ENCODE results near the gene OCLN.
"Not testable (repeated sequence)": the region's sequence is repeated elsewhere in the genome, so short reads cannot be mapped to it uniquely, and the experiment has no call there.

The OCLN gene

GRCh38 chr5:69502767-69503488 is 10.3 kb downstream of the OCLN start:
- Histone ChIP-seq H3K9me3 (ENCODE audit: control insufficient read depth in 5 of 5, low read length in 5 of 5) (no peaks in the 10 kb centered on the region), H3K4me3 (ENCODE audit: low read depth in 1 of 5, low read length in 5 of 5) (no peak overlapping the region), H3K4me1 (ENCODE audit: control insufficient read depth in 5 of 5, insufficient read depth in 5 of 5, low read length in 5 of 5) (no peaks in the 10 kb centered on the region), H3K9ac (ENCODE audit: low read length in 5 of 5) (no peak overlapping the region), H3K36me3 (ENCODE audit: control insufficient read depth in 5 of 5, insufficient read depth in 5 of 5, low read length in 5 of 5) (no peaks in the 10 kb centered on the region), H3K27me3 (ENCODE audit: control insufficient read depth in 5 of 5, insufficient read depth in 4 of 5, low read length in 5 of 5) (peaks cover 0 to 7% (median 3%) of the 10 kb centered on the region in 5 donors), H3K27ac (ENCODE audit: low read depth, low read length) (no peak overlapping the region)

GRCh38 chr5:69504036-69504435 is 11.4 kb downstream of the OCLN start:
- no peaks in the 10 kb centered on the region for H3K4me1 ChIP-seq (ENCODE audit: control insufficient read depth in 5 of 5, insufficient read depth in 5 of 5, low read length in 5 of 5)
- no peak overlapping the region for H3K4me3 ChIP-seq (ENCODE audit: low read depth in 1 of 5, low read length in 5 of 5)
- H3K27ac ChIP-seq (ENCODE audit: low read depth, low read length): no peak overlapping the region
- H3K9ac ChIP-seq (ENCODE audit: low read length in 5 of 5): no peak overlapping the region
- H3K27me3 ChIP-seq (ENCODE audit: control insufficient read depth in 5 of 5, insufficient read depth in 4 of 5, low read length in 5 of 5): peaks cover 0 to 7% (median 3%) of the 10 kb centered on the region in 5 donors
- no peaks in the 10 kb centered on the region for H3K36me3 ChIP-seq (ENCODE audit: control insufficient read depth in 5 of 5, insufficient read depth in 5 of 5, low read length in 5 of 5)
- H3K9me3 ChIP-seq (ENCODE audit: control insufficient read depth in 5 of 5, low read length in 5 of 5): no peaks in the 10 kb centered on the region

DNA sequence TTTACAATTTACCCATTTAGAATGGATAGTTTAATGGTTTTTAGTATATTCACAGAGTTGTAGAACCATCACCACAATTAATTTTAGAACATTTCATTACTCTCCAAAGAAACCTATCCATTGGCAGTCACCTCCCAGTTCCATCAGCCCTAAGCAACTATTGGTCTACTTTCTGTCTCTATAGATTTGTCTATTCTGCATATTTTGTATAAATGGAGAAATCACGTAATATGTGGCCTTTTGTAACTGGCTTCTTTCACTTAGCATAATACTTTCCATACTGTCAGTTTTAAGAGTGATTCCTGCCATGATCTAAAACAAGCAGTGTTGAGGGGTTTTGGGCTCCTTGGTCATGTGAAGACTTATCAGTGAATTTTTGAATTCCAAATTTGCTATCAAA is 12.7 kb downstream of the OCLN start:
- Histone ChIP-seq H3K36me3 (ENCODE audit: control insufficient read depth in 5 of 5, insufficient read depth in 5 of 5, low read length in 5 of 5) (no peaks in the 10 kb centered on the region), H3K27ac (ENCODE audit: low read depth, low read length) (no peak overlapping the region), H3K9me3 (ENCODE audit: control insufficient read depth in 5 of 5, low read length in 5 of 5) (no peaks in the 10 kb centered on the region), H3K4me3 (ENCODE audit: low read depth in 1 of 5, low read length in 5 of 5) (no peak overlapping the region), H3K4me1 (ENCODE audit: control insufficient read depth in 5 of 5, insufficient read depth in 5 of 5, low read length in 5 of 5) (no peaks in the 10 kb centered on the region), H3K9ac (ENCODE audit: low read length in 5 of 5) (no peak overlapping the region), H3K27me3 (ENCODE audit: control insufficient read depth in 5 of 5, insufficient read depth in 4 of 5, low read length in 5 of 5) (peaks cover 0 to 7% (median 3%) of the 10 kb centered on the region in 5 donors)

GRCh38 chr5:69509212-69509611 is 16.6 kb downstream of the OCLN start:
- no peaks in the 10 kb centered on the region for H3K9me3 ChIP-seq (ENCODE audit: control insufficient read depth in 5 of 5, low read length in 5 of 5)
- no peaks in the 10 kb centered on the region for H3K27me3 ChIP-seq (ENCODE audit: control insufficient read depth in 5 of 5, insufficient read depth in 4 of 5, low read length in 5 of 5)
- H3K36me3 ChIP-seq (ENCODE audit: control insufficient read depth in 5 of 5, insufficient read depth in 5 of 5, low read length in 5 of 5): no peaks in the 10 kb centered on the region
- H3K4me3 ChIP-seq (ENCODE audit: low read depth in 1 of 5, low read length in 5 of 5): no peak overlapping the region
- H3K9ac ChIP-seq (ENCODE audit: low read length in 5 of 5): no peak overlapping the region
- H3K4me1 ChIP-seq (ENCODE audit: control insufficient read depth in 5 of 5, insufficient read depth in 5 of 5, low read length in 5 of 5): no peaks in the 10 kb centered on the region
- H3K27ac ChIP-seq (ENCODE audit: low read depth, low read length): no peak overlapping the region

GRCh38 chr5:69510694-69511093 is 18.1 kb downstream of the OCLN start:
- Histone ChIP-seq H3K4me1 (ENCODE audit: control insufficient read depth in 5 of 5, insufficient read depth in 5 of 5, low read length in 5 of 5) (no peaks in the 10 kb centered on the region), H3K27me3 (ENCODE audit: control insufficient read depth in 5 of 5, insufficient read depth in 4 of 5, low read length in 5 of 5) (no peaks in the 10 kb centered on the region), H3K27ac (ENCODE audit: low read depth, low read length) (no peak overlapping the region), H3K36me3 (ENCODE audit: control insufficient read depth in 5 of 5, insufficient read depth in 5 of 5, low read length in 5 of 5) (no peaks in the 10 kb centered on the region), H3K4me3 (ENCODE audit: low read depth in 1 of 5, low read length in 5 of 5) (no peak overlapping the region), H3K9me3 (ENCODE audit: control insufficient read depth in 5 of 5, low read length in 5 of 5) (no peaks in the 10 kb centered on the region), H3K9ac (ENCODE audit: low read length in 5 of 5) (no peak overlapping the region)

- Histone ChIP-seq H3K9ac (ENCODE audit: low read length in 5 of 5) (no peak overlapping the region), H3K27ac (ENCODE audit: low read depth, low read length) (no peak overlapping the region)
These were observed 20.2 kb downstream of the OCLN start for GRCh38 chr5:69512740-69513260.

GRCh38 chr5:69515570-69515969 is 23.0 kb downstream of the OCLN start:
- H3K9ac ChIP-seq (ENCODE audit: low read length in 5 of 5); H3K36me3 ChIP-seq (ENCODE audit: control insufficient read depth in 5 of 5, insufficient read depth in 5 of 5, low read length in 5 of 5); H3K4me3 ChIP-seq (ENCODE audit: low read depth in 1 of 5, low read length in 5 of 5); H3K9me3 ChIP-seq (ENCODE audit: control insufficient read depth in 5 of 5, low read length in 5 of 5); H3K4me1 ChIP-seq (ENCODE audit: control insufficient read depth in 5 of 5, insufficient read depth in 5 of 5, low read length in 5 of 5); H3K27me3 ChIP-seq (ENCODE audit: control insufficient read depth in 5 of 5, insufficient read depth in 4 of 5, low read length in 5 of 5); H3K27ac ChIP-seq (ENCODE audit: low read depth, low read length): not testable (repeated sequence)

More at GRCh38 chr5:69512740-69513260, 20.2 kb downstream of the OCLN start:
- Histone ChIP-seq H3K36me3 (ENCODE audit: control insufficient read depth in 5 of 5, insufficient read depth in 5 of 5, low read length in 5 of 5) (no peaks in the 10 kb centered on the region), H3K4me1 (ENCODE audit: control insufficient read depth in 5 of 5, insufficient read depth in 5 of 5, low read length in 5 of 5) (no peaks in the 10 kb centered on the region), H3K27me3 (ENCODE audit: control insufficient read depth in 5 of 5, insufficient read depth in 4 of 5, low read length in 5 of 5) (no peaks in the 10 kb centered on the region), H3K4me3 (ENCODE audit: low read depth in 1 of 5, low read length in 5 of 5) (no peak overlapping the region), H3K9me3 (ENCODE audit: control insufficient read depth in 5 of 5, low read length in 5 of 5) (no peaks in the 10 kb centered on the region)

GRCh38 chr5:69516769-69517168 is 24.2 kb downstream of the OCLN start:
- H3K27ac ChIP-seq (ENCODE audit: low read depth, low read length): no peak overlapping the region
- no peak overlapping the region for H3K9ac ChIP-seq (ENCODE audit: low read length in 5 of 5)
- no peaks in the 10 kb centered on the region for H3K4me1 ChIP-seq (ENCODE audit: control insufficient read depth in 5 of 5, insufficient read depth in 5 of 5, low read length in 5 of 5)
- no peaks in the 10 kb centered on the region for H3K36me3 ChIP-seq (ENCODE audit: control insufficient read depth in 5 of 5, insufficient read depth in 5 of 5, low read length in 5 of 5)
- H3K9me3 ChIP-seq (ENCODE audit: control insufficient read depth in 5 of 5, low read length in 5 of 5): no peaks in the 10 kb centered on the region
- H3K4me3 ChIP-seq (ENCODE audit: low read depth in 1 of 5, low read length in 5 of 5): no peak overlapping the region
- no peaks in the 10 kb centered on the region for H3K27me3 ChIP-seq (ENCODE audit: control insufficient read depth in 5 of 5, insufficient read depth in 4 of 5, low read length in 5 of 5)

- Histone ChIP-seq H3K27ac (ENCODE audit: low read depth, low read length) (no peak overlapping the region), H3K4me3 (ENCODE audit: low read depth in 1 of 5, low read length in 5 of 5) (no peak overlapping the region), H3K36me3 (ENCODE audit: control insufficient read depth in 5 of 5, insufficient read depth in 5 of 5, low read length in 5 of 5) (no peaks in the 10 kb centered on the region), H3K9ac (ENCODE audit: low read length in 5 of 5) (no peak overlapping the region), H3K9me3 (ENCODE audit: control insufficient read depth in 5 of 5, low read length in 5 of 5) (no peaks in the 10 kb centered on the region), H3K27me3 (ENCODE audit: control insufficient read depth in 5 of 5, insufficient read depth in 4 of 5, low read length in 5 of 5) (no peaks in the 10 kb centered on the region), H3K4me1 (ENCODE audit: control insufficient read depth in 5 of 5, insufficient read depth in 5 of 5, low read length in 5 of 5) (no peaks in the 10 kb centered on the region)
These were observed 25.2 kb downstream of the OCLN start for GRCh38 chr5:69517763-69518212.

GRCh38 chr5:69519285-69519684 is 26.7 kb downstream of the OCLN start:
- Histone ChIP-seq H3K27ac (ENCODE audit: low read depth, low read length) (no peak overlapping the region), H3K4me3 (ENCODE audit: low read depth in 1 of 5, low read length in 5 of 5) (no peak overlapping the region), H3K36me3 (ENCODE audit: control insufficient read depth in 5 of 5, insufficient read depth in 5 of 5, low read length in 5 of 5) (no peaks in the 10 kb centered on the region), H3K4me1 (ENCODE audit: control insufficient read depth in 5 of 5, insufficient read depth in 5 of 5, low read length in 5 of 5) (no peaks in the 10 kb centered on the region), H3K9ac (ENCODE audit: low read length in 5 of 5) (no peak overlapping the region), H3K9me3 (ENCODE audit: control insufficient read depth in 5 of 5, low read length in 5 of 5) (no peaks in the 10 kb centered on the region), H3K27me3 (ENCODE audit: control insufficient read depth in 5 of 5, insufficient read depth in 4 of 5, low read length in 5 of 5) (no peaks in the 10 kb centered on the region)

Data from subcutaneous abdominal adipose tissue (tissue), 5 donors.